NCI-H2107 (cell line): ENCODE data around the gene CSF1R.

ENCODE experiments used
- DNase-seq: peaks from one replicate; lab custom pipeline; 2025; lab: John Stamatoyannopoulos, UW

CSF1R gene

DNA sequence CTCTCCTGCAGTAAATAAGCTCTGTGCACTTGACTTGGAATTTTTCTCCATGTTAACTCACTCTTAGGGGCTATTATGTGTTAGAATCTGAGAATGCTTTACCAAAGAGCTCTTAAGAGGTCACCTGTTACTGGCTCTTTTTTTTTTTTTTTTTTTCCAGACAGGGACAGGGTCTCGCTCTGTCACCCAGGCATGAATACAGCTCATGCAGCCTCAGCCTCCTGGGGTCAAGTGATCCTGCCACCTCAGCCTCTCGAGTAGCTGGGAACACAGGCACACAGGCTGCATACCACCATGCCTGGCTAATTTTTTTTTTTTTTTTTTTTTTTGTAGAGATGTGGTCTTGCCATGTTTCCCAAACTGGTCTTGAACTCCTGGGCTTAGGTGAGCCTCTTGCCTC, 63.7 kb downstream of the CSF1R start:
- no peak for DNase-seq

DNA sequence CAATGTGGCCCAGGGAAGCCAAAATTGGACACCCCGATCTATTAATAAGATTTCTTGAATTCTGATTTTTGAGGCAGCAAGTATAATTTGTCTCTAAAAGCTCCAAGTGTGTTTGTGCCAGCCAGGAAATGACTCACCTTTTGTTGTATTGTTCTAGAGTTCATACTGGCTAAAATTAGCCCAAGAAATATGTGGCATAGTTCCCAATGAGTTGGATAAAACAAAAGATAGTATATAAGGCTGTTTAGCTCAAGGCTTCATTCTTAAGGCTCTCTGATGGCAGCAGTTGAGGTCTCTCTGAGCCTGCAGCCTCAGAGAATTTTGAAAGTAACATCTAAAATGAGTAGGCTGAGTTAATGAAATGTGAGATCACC, 64.2 kb downstream of the CSF1R start:
- no peak for DNase-seq

DNA sequence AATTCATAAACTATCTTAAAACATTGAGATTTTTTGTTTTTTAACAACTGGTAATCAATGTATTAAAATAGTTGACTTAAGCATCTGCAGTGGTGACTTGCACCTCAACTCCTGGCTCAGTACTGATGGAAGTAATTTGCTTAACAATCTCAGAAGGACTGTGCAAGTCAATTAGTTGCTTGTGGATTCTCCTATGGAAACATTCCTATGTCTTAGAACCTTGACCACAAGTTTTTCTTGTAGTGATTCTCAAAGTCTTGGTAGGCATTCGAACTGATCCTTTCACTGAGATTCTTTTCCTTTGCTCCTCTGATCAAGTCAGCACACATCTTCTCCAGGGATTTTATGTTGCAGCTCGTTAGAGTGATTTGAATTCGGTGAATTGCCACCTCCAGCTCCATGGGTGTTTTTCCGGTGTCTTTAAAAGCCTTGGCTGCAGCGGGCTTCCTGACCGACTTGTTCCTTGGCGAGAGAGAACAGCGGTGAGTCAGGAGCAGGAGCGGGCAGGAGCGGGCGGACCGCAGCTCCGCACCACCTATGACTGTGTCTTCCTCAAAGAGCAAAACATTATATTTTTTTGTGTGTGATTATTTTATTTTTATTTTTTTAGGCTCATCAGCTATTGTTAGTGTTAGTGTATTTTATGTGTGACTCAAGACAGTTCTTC, 64.7 kb downstream of the CSF1R start:
- DNase-seq = no peak

DNA sequence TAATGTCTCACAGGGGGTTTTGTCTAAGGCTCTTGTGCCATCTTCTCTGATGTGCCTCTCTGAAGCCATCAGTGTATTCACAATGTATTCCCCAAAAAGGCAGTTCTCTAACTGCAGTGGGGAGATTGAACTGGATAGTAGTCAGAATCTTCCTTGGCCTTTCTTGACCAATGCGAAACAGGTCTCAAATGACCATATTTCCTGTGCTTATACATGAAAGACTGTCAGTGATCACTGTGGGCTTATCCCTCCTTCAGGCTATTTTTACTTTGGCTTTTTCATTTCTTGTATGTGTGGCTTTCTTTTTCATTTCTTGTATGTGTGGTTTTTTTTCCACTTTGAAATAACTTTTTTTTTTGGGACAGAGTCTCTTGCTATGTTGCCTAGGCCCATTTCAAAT, 66.1 kb downstream of the CSF1R start:
- no peak for DNase-seq

DNA sequence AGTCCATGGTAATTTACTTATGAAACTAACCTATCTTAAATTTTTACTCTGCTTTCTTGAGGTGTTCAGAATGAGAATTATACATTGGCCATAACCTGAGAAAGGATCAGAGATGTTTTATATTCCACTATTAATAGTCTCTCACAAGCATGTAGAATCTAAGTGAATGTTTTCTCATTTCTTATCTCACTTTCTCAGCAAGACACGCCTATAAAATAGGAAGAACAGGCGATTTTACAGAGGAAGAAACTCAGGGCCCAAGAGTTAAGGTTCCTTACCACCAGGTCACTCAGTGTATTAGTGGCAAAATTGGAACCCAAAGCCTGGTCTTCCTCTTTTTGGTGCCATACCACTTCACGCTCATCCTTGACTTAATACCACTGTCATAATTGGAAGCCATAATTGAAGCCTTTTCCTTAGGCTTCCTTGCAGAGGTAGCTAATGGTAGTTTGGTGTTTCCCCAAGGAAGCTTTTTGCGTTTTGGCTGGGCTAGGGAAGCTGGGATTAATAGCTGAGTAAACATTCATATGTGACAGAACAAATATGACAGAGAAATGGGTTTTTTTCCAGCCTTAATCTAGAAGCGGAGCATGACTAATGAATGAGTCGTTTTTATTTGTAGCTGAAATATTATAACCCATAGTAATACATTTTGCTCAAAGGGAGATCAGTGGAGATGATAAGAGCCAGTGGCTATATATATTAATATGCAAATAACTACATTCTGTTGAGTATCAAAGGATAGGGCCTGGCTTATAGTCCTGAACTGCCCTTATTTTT, 68.9 kb downstream of the CSF1R start:
- no peak for DNase-seq

DNA sequence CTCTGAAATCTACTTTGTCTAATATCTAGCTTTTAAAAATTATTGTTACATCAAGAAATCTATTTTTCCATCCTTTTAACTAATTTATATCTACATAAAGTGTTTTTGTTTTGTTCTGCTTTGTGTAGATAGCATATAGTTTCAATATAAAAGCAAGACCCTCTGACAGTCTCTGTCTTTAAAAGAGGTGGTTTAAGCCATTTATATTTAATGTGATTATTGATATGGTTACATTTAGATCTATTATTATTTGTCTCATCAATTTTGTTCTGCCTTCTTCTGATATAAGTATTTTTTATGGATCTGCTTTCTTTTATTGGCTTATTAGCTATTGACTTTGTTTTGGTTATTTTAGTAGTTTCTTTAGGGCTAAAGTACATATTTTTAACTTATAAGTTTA, 69.8 kb downstream of the CSF1R start:
- DNase-seq = no peak

DNA sequence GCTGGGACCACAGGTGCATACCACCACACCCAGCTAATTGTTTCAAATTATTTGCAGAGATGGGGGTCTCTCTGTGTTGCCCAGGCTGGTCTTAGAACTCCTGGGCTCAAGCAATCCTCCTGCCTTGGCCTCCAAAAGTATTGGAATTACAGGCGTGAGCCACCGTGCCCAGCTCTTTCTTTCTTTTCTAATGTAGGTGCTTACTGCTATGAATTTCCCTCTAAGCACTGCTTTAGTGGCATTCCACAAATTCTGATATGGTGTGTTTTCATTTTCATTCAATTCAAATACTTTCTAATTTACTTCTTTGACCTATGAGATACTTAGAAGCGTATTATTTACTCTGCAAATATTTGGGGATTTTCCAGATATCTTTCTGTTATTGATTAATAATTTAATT, 70.9 kb downstream of the CSF1R start:
- DNase-seq = no peak

DNA sequence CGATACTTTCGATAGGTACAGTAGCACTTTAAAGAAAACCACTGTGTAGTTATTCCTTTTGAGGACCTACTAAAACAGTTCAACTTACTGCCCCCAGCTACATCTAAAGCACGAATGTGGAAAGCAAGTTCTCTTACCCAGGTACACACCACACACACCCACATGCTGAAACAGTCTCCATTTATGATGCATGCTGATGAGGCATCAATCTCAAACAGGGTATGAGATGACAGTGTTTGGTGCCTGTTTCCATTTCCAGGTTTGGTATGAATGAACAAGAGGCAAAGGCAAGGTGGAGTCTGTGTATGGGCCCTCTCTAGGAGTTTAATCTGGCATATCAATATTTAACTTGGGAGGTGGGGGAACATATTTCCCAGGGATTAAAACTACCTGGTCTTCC, 71.9 kb downstream of the CSF1R start:
- DNase-seq = no peak

DNA sequence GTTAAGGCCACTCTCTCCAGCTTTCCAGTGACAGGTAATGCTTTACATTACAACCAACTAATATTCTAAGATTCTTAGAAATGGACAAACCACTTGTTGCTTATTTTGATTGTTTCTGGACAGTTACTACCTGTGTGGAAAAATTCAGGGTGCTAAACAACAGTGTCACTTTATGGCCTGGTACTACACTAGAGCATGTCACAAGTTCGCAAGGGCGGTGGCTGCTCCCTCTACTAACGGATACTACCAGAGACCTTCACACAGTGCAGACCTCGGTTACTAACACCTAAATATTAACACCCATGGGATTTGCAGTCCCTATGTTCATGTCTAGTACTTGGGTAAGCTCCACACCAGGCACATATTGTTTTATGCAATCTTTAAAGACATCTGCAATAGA, 72.4 kb downstream of the CSF1R start:
- DNase-seq = no peak

DNA sequence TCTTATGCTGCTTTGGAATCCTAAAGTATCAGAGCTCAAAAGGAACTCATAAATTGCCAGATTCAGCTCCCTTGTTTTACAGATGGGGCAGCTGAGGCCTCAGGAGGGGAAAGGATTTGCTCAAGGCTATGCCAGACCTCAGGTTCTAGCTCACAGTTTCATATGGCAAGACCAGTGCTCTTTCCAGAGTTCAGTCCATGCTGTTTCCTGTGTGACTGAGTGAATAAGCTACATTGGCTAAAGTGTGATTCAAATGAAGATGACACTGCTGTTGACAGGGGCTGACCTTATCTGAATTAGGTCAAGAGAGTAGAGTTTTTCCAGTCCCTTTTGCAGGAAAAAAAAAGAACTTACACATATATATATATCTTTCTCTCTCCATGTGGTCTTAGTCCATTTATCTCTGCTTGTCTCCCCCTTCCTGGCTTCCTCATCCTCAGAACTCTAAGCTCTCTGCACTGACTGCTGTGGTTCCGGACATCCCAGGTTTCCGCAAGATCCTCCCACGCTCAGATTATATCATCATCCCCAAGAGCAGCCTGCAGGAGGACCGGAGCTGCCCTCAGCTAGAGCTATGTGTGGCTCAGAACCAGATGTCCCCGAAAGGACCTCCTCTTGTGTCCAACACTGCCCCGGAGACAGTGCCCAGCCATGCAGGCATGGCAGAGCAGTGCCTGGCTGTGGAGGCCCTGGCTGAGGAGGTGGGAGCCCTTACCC, 76.5 kb downstream of the CSF1R start:
- no peak for DNase-seq

DNA sequence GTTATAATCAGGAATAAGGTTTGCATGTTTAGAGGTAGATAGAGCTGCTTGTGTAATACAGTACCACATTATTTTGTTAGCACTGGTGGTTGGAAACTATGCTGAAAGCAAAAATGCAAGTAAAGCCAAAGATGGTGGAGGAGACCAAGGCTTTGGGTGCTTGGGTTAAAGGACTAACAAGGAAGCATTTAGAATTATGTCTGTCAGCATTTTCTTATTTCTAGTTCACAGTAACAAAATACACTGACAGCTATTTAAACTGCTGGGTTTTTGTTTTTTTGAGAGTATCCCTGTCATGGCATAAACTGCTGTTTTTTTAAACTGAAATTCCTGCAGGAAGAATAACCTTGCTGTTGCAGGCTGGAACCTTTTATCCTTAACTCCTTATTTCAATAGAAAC, 79.3 kb downstream of the CSF1R start:
- DNase-seq = no peak

DNA sequence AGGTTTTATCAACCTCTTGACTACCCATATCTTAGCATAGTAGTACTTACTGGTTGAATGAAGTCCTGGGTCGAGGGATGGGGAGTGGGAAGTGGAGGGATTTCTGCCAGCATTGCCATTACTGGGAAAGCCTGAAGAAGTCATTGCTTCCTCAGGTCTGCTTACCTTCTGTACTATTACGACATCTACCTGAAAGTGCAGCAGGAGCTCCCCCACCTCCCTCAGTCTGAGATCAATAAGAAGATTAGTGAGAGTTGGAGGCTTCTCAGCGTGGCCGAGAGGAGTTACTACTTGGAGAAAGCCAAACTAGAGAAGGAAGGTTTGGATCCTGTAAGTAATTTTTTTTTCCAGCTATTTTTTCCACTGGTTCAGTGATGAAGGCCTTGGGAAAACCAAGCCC, 80.0 kb downstream of the CSF1R start:
- no peak for DNase-seq
